Middle frontal gyrus (tissue), 1 donor: ENCODE data around the gene SLX4IP.
"Not testable (repeated sequence)": the region's sequence is repeated elsewhere in the genome, so short reads cannot be mapped to it uniquely, and the experiment has no call there.

Source experiments
- DNase-seq: peaks from one replicate; pipeline ENCODE4 v3.0.0-alpha.2; 2015; ENCODE audit warnings: low spot score; ENCODE audit errors: extremely low spot score

Gene SLX4IP

GRCh38 chr20:10571313-10571815, 136.3 kb downstream of the SLX4IP start:
- no peak for DNase-seq

DNA sequence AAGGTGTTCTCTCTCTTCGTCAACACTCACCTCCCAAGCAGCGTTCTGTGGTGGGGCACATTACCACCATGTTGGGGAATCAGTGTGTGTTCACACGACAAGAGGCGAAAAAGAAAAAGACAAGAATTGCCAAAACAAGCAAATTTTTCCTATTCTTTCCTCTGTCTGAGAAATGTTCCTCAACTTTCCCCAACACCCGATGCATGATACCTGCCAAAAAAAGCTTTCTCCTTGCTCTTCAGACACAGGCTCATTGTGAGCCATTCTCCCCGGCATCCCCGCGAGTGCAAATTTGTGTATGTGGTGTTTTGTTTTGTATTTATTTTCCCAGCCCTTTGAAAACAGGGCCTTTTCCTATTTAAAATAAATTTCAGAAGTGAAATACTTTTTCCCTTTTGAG, 137.7 kb downstream of the SLX4IP start:
- no peak for DNase-seq

DNA sequence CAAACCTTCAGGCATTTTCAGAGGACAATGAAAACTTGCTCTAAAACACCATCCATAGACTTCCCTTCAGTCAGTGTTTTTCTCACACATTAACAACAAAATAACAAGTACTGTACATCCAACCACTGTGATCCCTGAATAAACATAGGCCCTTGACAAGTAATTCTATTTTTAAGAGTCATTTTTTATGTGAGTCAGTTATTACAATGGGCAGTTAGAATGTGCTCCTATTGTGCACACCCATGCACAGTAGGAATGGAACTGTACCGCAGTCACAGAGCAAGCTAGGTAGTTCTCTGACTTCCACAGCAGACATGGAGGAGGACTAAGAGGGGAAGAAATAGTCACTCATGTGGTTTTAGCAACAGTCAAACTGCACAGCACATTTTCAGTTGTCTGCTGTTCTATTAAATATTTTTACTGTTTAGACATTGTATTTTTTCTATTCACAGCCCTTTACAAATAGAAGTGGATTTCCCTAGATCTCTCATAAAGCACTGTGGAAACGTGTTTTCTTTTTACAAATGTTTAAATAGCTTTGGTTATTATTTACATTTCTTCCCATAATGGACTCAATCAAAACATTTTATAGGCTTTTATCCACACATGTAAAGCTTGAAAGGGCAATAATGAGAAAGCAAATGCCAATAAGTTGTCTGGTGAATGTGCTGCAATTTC, 138.3 kb downstream of the SLX4IP start:
- DNase-seq = no peak

DNA sequence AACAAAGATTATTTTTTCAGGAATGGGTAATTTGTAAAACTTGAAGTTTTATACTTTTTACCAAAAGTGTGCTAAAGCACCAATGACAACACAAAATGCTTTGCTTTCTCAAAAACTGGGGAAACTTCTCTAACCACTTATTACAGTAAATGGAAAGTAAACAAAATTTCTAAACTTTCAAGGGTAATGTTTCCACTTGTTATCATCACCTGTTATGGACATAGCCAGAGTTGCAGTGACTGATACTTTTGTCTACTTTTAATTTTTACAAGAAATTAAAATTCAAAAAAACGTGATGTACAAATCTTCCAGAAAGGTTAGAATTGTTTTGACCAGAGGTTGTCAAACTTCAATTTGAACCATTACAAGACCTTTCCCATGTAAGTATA, 138.8 kb downstream of the SLX4IP start:
- no peak for DNase-seq

GRCh38 chr20:10576411-10577090, 141.4 kb downstream of the SLX4IP start:
- no peak for DNase-seq

DNA sequence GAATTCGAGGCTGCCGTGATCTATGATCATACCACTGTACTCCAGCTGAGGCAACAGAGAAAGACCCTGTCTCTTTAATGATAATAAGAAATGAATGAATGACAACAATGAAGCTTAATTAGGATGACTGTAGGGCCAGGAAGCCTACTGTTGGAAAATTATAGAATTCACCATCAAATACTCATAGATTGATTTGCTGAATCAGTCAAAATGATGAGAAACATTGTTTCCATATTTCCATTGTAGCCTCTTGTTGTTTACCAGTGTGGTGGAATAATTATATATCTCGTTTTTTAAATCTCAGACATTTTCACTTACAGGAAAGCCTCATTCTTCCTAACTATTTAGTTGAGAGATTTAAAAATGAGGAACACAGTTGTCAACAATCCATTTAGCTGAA, 142.5 kb downstream of the SLX4IP start:
- DNase-seq = no peak

- DNase-seq = no peak
Measured at GRCh38 chr20:10578607-10579006, 143.5 kb downstream of the SLX4IP start.

DNA sequence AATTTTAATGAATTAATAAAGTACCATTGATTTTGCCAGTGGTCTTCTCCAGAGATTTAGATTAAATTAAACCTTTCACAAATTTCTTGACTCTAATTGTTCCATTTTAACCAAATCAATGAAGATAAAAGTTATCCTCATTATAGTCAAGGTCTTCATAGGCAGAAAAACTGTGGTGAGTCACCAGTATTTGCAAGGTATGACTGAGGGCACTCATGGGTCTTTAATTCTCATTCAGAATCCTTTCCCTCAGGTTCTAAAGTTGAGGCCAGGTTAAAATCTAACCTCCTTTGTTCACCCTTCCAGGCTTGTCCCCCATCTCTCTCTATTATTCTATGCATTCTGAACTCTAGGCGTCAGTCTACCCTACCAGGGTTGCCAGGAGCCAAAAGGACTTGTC, 144.8 kb downstream of the SLX4IP start:
- no peak for DNase-seq

DNA sequence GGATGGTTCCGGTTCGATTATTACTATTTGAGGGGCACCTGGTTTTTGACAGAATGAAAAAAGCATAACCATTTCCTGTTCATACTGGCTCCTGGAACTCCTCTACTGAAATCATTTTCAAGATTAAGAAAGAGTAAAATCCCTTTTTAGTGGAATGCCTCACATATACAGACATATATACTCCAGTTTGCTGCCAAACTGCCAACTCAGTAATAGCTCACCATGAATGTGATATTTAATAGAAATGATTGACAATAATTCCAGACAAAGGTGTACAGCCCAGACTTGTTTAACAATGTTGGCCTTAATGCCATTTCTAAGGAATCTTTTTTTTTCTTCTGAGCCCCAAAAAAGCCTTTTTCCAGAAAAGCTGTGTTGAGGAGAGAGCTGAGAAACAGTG, 145.6 kb downstream of the SLX4IP start:
- no peak for DNase-seq

GRCh38 chr20:10581823-10582222, 146.7 kb downstream of the SLX4IP start:
- no peak for DNase-seq

DNA sequence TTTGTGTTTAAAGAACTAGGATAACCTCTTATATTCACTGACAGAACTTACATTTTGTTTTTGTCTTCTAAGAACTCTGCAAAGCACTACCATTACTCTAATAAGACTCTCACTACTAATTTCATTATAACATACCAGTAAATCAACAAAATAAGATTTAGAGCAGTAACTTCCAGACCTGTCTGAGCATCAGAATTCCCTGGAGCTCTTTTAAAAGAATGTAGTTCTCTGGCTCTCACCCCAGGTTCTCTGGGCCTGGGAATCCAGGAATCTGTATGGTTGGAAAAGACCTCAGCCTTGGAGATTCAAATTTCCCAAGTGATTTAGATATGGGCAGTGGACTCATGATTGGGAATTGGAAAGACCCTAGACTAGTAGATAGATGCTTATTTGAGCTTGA, 149.3 kb downstream of the SLX4IP start:
- DNase-seq = no peak

- no peak for DNase-seq
Measured at GRCh38 chr20:10585308-10585707, 150.2 kb downstream of the SLX4IP start.

DNA sequence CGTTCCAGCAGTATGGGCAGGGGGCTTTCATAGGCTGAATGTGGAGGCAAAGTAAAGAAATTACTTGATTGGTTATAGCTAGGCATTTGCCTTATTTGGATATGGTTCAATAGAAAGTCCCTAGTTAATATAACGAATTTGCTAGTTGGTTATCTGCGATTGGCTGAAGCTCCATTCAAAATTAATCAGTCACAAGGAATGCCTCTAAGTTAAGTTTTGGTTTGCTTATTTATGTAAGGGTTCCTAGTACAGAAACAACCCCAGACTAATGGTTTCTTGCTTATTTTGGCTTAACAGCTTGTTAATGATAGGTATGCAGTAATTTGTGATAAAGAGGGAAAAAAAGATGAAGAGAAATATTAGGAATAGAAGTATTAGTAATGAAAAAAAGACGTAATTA, 151.2 kb downstream of the SLX4IP start:
- no peak for DNase-seq

DNA sequence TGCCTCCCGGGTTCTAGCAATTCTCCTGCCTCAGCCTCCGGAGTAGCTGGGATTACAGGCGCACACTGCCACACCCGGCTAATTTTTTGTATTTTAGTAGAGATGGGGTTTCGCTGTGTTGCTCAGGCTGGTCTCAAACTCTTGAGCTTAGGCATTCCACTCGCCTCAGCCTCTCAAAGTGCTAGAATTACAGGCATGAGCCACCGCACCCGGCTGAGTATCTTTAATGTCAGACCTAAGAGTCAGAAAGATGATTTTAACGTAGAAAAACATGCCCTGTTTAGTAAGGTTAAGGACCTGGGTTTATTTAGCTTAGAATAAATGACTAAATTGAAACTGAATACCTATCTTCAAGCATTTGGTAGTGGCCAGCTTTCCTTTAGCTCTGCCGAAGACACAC, 155.3 kb downstream of the SLX4IP start:
- DNase-seq = not testable (repeated sequence)

- no peak for DNase-seq
Measured at GRCh38 chr20:10590950-10591671, 156.0 kb downstream of the SLX4IP start.

GRCh38 chr20:10591946-10592521, 156.9 kb downstream of the SLX4IP start:
- DNase-seq = no peak

- no peak for DNase-seq
Measured at GRCh38 chr20:10594296-10594868, 159.3 kb downstream of the SLX4IP start.

DNA sequence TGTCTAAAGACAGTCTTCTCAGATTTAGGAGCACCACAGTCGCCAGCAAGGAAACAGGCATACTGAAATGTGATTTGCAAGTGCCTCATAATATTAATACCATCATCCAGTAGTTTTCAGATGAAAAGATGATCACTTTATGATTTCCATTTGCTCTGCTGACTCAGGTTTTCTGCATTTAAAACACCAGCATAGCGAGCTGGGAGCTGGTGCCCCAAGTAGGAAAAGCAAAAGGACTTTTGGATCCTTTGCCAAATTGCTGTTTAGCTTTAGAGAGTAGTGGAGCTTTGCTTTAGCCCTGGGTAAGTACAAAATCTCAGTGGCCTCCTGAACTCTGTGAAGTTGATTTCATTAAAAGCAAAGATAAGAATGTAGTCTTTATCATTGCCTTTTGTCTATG, 160.2 kb downstream of the SLX4IP start:
- DNase-seq = no peak

DNA sequence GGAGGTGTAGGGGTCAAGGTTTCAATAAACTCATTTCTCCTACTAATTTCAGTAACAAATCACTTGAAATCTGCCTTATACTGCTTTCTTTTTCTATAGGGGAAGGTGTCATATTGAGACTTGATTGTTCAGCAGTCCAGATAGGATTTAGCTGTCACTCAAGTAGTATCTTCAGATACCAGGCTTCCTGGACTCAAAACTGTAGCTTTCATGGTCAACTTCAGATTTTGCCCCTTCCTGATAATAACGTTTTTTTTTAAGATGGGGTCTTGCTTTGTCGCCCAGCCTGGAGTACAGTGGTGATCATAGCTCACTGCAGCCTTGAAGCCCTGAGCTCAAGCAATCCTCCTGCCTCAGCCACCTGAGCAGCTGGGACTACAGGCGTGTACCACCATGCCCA, 160.9 kb downstream of the SLX4IP start:
- DNase-seq = no peak

DNA sequence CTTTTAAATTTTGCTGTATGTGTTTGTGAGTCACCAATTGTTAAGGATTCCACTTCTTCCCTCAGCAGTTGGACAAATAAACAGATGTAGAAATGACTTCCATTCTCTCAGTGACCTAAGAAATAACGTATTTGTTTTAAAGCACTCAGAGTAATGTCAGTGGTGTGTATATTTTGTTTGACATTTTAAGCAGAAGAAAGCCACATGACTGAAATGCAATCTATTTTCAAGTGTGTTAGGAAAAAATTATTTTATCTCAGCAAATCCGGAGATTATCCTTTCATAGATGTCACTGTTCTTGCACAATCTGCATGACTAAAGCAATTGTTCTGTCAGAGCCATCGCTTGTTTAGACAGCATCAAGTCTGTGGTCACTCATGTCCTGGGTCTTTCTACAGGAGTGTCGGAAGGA, 161.6 kb downstream of the SLX4IP start:
- no peak for DNase-seq

DNA sequence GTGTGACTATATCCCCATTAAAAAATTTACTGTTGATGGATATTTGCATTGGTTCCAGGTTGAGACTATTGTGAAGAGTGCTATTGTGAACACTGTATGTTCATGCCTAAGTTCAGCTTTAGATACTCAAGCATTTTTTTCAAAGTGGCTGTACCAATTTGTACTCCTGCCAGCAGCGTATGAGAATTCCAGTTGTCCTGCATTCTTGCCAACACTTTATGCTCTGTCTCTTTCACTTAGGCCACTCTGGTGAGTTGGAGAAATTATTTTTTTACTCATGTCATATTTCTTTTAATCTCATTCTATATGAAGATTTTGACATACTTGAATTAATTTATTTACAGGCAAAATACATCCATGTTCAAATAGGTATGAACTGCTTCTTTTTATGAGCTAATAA, 162.5 kb downstream of the SLX4IP start:
- no peak for DNase-seq
